Prostate gland (tissue), 2 donors: ENCODE data around the gene SIX5.

Experiments used
- CTCF ChIP-seq, 4 experiments: fragments of 200-600 bp in 2 of 4; fragments of 450-650 bp in 2 of 4; sonication (generic) in 2 of 4; IDR thresholded peaks; 1 replicate in 3 of 4; 2 replicates in 1 of 4; pipeline ENCODE4 v1.5.1; 2016 to 2019; ENCODE audit warnings: antibody characterized with exemption in 4 of 4, mild to moderate bottlenecking in 2 of 4, moderate library complexity in 2 of 4
- POLR2A ChIP-seq: fragments of 450-650 bp; IDR thresholded peaks from one replicate; pipeline ENCODE4 v1.6.1; 2016; ENCODE audit warnings: antibody characterized with exemption, mild to moderate bottlenecking

DNA sequence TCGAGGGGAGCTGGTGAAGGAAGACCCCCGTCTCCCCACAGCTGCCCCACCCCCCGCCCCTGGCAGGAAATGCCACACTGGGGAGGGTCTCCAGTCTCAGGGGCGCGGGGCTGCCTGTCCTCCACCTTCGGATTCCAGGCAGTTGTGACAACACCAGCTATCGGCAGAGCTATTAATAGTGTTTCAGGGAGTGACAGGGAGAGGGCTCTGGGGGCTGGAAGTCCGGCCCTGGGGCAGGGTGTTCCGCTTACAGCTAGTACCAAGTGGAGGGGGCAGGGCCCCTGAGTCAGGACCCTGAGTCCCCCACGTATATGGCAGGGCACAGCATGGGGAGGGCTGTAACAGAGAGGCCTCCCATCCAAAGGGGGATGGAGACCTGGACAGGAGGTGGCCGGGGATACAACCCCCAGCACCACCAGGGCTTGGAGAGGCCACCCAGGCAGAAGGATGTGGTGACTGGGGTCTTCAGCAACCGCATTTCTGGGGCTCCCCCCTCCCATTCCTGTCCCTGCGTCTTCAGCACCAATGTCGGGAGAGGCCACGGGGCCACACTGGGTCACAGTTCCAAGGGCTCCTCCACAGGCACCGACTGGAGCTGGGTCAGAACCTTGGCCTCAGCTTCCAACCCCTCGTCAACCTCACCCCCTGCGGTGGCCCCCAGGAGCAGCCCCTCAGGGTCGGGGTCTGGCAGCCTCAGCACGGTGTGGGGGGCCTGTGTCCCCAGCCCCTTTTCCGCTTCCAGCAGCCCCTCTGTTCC lies 3.9 kb downstream of the SIX5 start:
- TF ChIP-seq CTCF (IDR thresholded peaks at IDR 0.05) (no peak), POLR2A (no peak)
